ENCODE measurements around the gene ATP2A1. TPM values are rescaled to one million over a fixed set of nuclear protein-coding genes. Genes with fewer than 3 reads are reported as not detected.
A peak's percentile ranks its signal among the peaks of the same experiment; 100 is the strongest.

ATP2A1 gene
- total RNA-seq, 1 donor from 2014 or later = 502 TPM

GRCh38 chr16:28838558-28838918, 39.8 kb upstream of the ATP2A1 start:
- H3K9ac ChIP-seq (ENCODE audit: low read depth in 1 of 3, low read length in 3 of 3) = no peak overlapping the region
- H3K9me3 ChIP-seq (ENCODE audit: control insufficient read depth in 3 of 3, low read length in 3 of 3) = no peaks in the 10 kb centered on the region
- H3K4me1 ChIP-seq (ENCODE audit: control insufficient read depth in 3 of 3, insufficient read depth in 3 of 3, low read length in 3 of 3) = peaks cover 0 to 4% (median 0%) of the 10 kb centered on the region in 3 donors
- H3K4me3 ChIP-seq (ENCODE audit: low read length in 3 of 3) = no peak overlapping the region
- H3K36me3 ChIP-seq (ENCODE audit: control insufficient read depth in 3 of 3, insufficient read depth in 3 of 3, low read length in 3 of 3) = peaks cover 51 to 56% (median 56%) of the 10 kb centered on the region in 3 donors
- H3K27me3 ChIP-seq (ENCODE audit: control insufficient read depth in 3 of 3, insufficient read depth in 3 of 3, low read length in 3 of 3) = no peaks in the 10 kb centered on the region
- no peak overlapping the region for H3K27ac ChIP-seq (ENCODE audit: low read depth, low read length)

- H3K9me3 ChIP-seq (ENCODE audit: control insufficient read depth in 3 of 3, low read length in 3 of 3) = no peaks in the 10 kb centered on the region
Measured at GRCh38 chr16:28839004-28839639, 39.2 kb upstream of the ATP2A1 start.

GRCh38 chr16:28839899-28840298, 38.4 kb upstream of the ATP2A1 start:
- Histone ChIP-seq H3K27me3 (ENCODE audit: control insufficient read depth in 3 of 3, insufficient read depth in 3 of 3, low read length in 3 of 3) (no peaks in the 10 kb centered on the region), H3K4me3 (ENCODE audit: low read length in 3 of 3) (no peak overlapping the region), H3K9me3 (ENCODE audit: control insufficient read depth in 3 of 3, low read length in 3 of 3) (no peaks in the 10 kb centered on the region), H3K27ac (ENCODE audit: low read depth, low read length) (no peak overlapping the region), H3K9ac (ENCODE audit: low read depth in 1 of 3, low read length in 3 of 3) (peak overlapping the region in 1 of 3 donors; percentile 16), H3K4me1 (ENCODE audit: control insufficient read depth in 3 of 3, insufficient read depth in 3 of 3, low read length in 3 of 3) (peaks cover 1 to 10% (median 3%) of the 10 kb centered on the region in 3 donors), H3K36me3 (ENCODE audit: control insufficient read depth in 3 of 3, insufficient read depth in 3 of 3, low read length in 3 of 3) (peaks cover 52 to 56% (median 56%) of the 10 kb centered on the region in 3 donors)

More at GRCh38 chr16:28839004-28839639, 39.2 kb upstream of the ATP2A1 start:
- no peak overlapping the region for H3K9ac ChIP-seq (ENCODE audit: low read depth in 1 of 3, low read length in 3 of 3)
- no peak overlapping the region for H3K4me3 ChIP-seq (ENCODE audit: low read length in 3 of 3)
- no peak overlapping the region for H3K27ac ChIP-seq (ENCODE audit: low read depth, low read length)
- peaks cover 0 to 4% (median 0%) of the 10 kb centered on the region in 3 donors for H3K4me1 ChIP-seq (ENCODE audit: control insufficient read depth in 3 of 3, insufficient read depth in 3 of 3, low read length in 3 of 3)
- H3K36me3 ChIP-seq (ENCODE audit: control insufficient read depth in 3 of 3, insufficient read depth in 3 of 3, low read length in 3 of 3) = peaks cover 52 to 56% (median 56%) of the 10 kb centered on the region in 3 donors
- no peaks in the 10 kb centered on the region for H3K27me3 ChIP-seq (ENCODE audit: control insufficient read depth in 3 of 3, insufficient read depth in 3 of 3, low read length in 3 of 3)

- Histone ChIP-seq H3K4me1 (ENCODE audit: control insufficient read depth in 3 of 3, insufficient read depth in 3 of 3, low read length in 3 of 3) (peaks cover 18 to 32% (median 21%) of the 10 kb centered on the region in 3 donors), H3K9ac (ENCODE audit: low read depth in 1 of 3, low read length in 3 of 3) (no peak overlapping the region), H3K4me3 (ENCODE audit: low read length in 3 of 3) (no peak overlapping the region), H3K36me3 (ENCODE audit: control insufficient read depth in 3 of 3, insufficient read depth in 3 of 3, low read length in 3 of 3) (peaks cover 37 to 40% (median 38%) of the 10 kb centered on the region in 3 donors), H3K27ac (ENCODE audit: low read depth, low read length) (no peak overlapping the region), H3K9me3 (ENCODE audit: control insufficient read depth in 3 of 3, low read length in 3 of 3) (no peaks in the 10 kb centered on the region), H3K27me3 (ENCODE audit: control insufficient read depth in 3 of 3, insufficient read depth in 3 of 3, low read length in 3 of 3) (no peaks in the 10 kb centered on the region)
Measured at GRCh38 chr16:28842696-28843095, 35.6 kb upstream of the ATP2A1 start.

GRCh38 chr16:28843766-28844165, 34.5 kb upstream of the ATP2A1 start:
- Histone ChIP-seq H3K9me3 (ENCODE audit: control insufficient read depth in 3 of 3, low read length in 3 of 3) (no peaks in the 10 kb centered on the region), H3K36me3 (ENCODE audit: control insufficient read depth in 3 of 3, insufficient read depth in 3 of 3, low read length in 3 of 3) (peaks cover 35% of the 10 kb centered on the region in 3 donors)

GRCh38 chr16:28844226-28844885, 33.9 kb upstream of the ATP2A1 start:
- Histone ChIP-seq H3K27ac (ENCODE audit: low read depth, low read length) (no peak overlapping the region), H3K4me1 (ENCODE audit: control insufficient read depth in 3 of 3, insufficient read depth in 3 of 3, low read length in 3 of 3) (peaks cover 18 to 27% (median 21%) of the 10 kb centered on the region in 3 donors), H3K36me3 (ENCODE audit: control insufficient read depth in 3 of 3, insufficient read depth in 3 of 3, low read length in 3 of 3) (peaks cover 33 to 35% (median 35%) of the 10 kb centered on the region in 3 donors), H3K9me3 (ENCODE audit: control insufficient read depth in 3 of 3, low read length in 3 of 3) (no peaks in the 10 kb centered on the region), H3K4me3 (ENCODE audit: low read length in 3 of 3) (no peak overlapping the region), H3K27me3 (ENCODE audit: control insufficient read depth in 3 of 3, insufficient read depth in 3 of 3, low read length in 3 of 3) (no peaks in the 10 kb centered on the region), H3K9ac (ENCODE audit: low read depth in 1 of 3, low read length in 3 of 3) (no peak overlapping the region)

More at GRCh38 chr16:28843766-28844165, 34.5 kb upstream of the ATP2A1 start:
- no peak overlapping the region for H3K4me3 ChIP-seq (ENCODE audit: low read length in 3 of 3)
- H3K27ac ChIP-seq (ENCODE audit: low read depth, low read length) = no peak overlapping the region
- no peak overlapping the region for H3K9ac ChIP-seq (ENCODE audit: low read depth in 1 of 3, low read length in 3 of 3)
- no peaks in the 10 kb centered on the region for H3K27me3 ChIP-seq (ENCODE audit: control insufficient read depth in 3 of 3, insufficient read depth in 3 of 3, low read length in 3 of 3)
- H3K4me1 ChIP-seq (ENCODE audit: control insufficient read depth in 3 of 3, insufficient read depth in 3 of 3, low read length in 3 of 3) = peaks cover 18 to 27% (median 21%) of the 10 kb centered on the region in 3 donors

GRCh38 chr16:28845293-28845692, 33.0 kb upstream of the ATP2A1 start:
- H3K4me3 ChIP-seq (ENCODE audit: low read length in 3 of 3) = peak overlapping the region; percentile 98 to 100 (median 100)
- peak overlapping the region; percentile 98 to 100 (median 99) for H3K9ac ChIP-seq (ENCODE audit: low read depth in 1 of 3, low read length in 3 of 3)
- peak overlapping the region; percentile 86 for H3K27ac ChIP-seq (ENCODE audit: low read depth, low read length)
- H3K36me3 ChIP-seq (ENCODE audit: control insufficient read depth in 3 of 3, insufficient read depth in 3 of 3, low read length in 3 of 3) = peaks cover 33 to 35% (median 35%) of the 10 kb centered on the region in 3 donors
- H3K4me1 ChIP-seq (ENCODE audit: control insufficient read depth in 3 of 3, insufficient read depth in 3 of 3, low read length in 3 of 3) = peaks cover 18 to 27% (median 21%) of the 10 kb centered on the region in 3 donors
- H3K9me3 ChIP-seq (ENCODE audit: control insufficient read depth in 3 of 3, low read length in 3 of 3) = no peaks in the 10 kb centered on the region
- no peaks in the 10 kb centered on the region for H3K27me3 ChIP-seq (ENCODE audit: control insufficient read depth in 3 of 3, insufficient read depth in 3 of 3, low read length in 3 of 3)

GRCh38 chr16:28845761-28846079, 32.6 kb upstream of the ATP2A1 start:
- no peaks in the 10 kb centered on the region for H3K27me3 ChIP-seq (ENCODE audit: control insufficient read depth in 3 of 3, insufficient read depth in 3 of 3, low read length in 3 of 3)
- peak overlapping the region; percentile 86 for H3K27ac ChIP-seq (ENCODE audit: low read depth, low read length)
- peaks cover 18 to 27% (median 21%) of the 10 kb centered on the region in 3 donors for H3K4me1 ChIP-seq (ENCODE audit: control insufficient read depth in 3 of 3, insufficient read depth in 3 of 3, low read length in 3 of 3)
- peaks cover 33 to 35% (median 35%) of the 10 kb centered on the region in 3 donors for H3K36me3 ChIP-seq (ENCODE audit: control insufficient read depth in 3 of 3, insufficient read depth in 3 of 3, low read length in 3 of 3)
- H3K4me3 ChIP-seq (ENCODE audit: low read length in 3 of 3) = peak overlapping the region; percentile 98 to 100 (median 100)
- no peaks in the 10 kb centered on the region for H3K9me3 ChIP-seq (ENCODE audit: control insufficient read depth in 3 of 3, low read length in 3 of 3)
- peak overlapping the region; percentile 98 to 100 (median 99) for H3K9ac ChIP-seq (ENCODE audit: low read depth in 1 of 3, low read length in 3 of 3)

- no peaks in the 10 kb centered on the region for H3K9me3 ChIP-seq (ENCODE audit: control insufficient read depth in 3 of 3, low read length in 3 of 3)
- H3K27ac ChIP-seq (ENCODE audit: low read depth, low read length) = peak within 1 kb of the TSS; percentile 88
- peaks cover 18 to 27% (median 21%) of the 10 kb centered on the region in 3 donors for H3K4me1 ChIP-seq (ENCODE audit: control insufficient read depth in 3 of 3, insufficient read depth in 3 of 3, low read length in 3 of 3)
- peak within 1 kb of the TSS; percentile 98 to 100 (median 99) for H3K9ac ChIP-seq (ENCODE audit: low read depth in 1 of 3, low read length in 3 of 3)
- no peaks in the 10 kb centered on the region for H3K27me3 ChIP-seq (ENCODE audit: control insufficient read depth in 3 of 3, insufficient read depth in 3 of 3, low read length in 3 of 3)
- H3K36me3 ChIP-seq (ENCODE audit: control insufficient read depth in 3 of 3, insufficient read depth in 3 of 3, low read length in 3 of 3) = peaks cover 33 to 35% (median 35%) of the 10 kb centered on the region in 3 donors
- H3K4me3 ChIP-seq (ENCODE audit: low read length in 3 of 3) = peak within 1 kb of the TSS; percentile 98 to 100 (median 100)
Measured at GRCh38 chr16:28846080-28846932, 32.0 kb upstream of the ATP2A1 start, which contains the start of gene TUFM. TUFM (minus strand) TSS chr16:28846348; CDS start chr16:28846269, 79 bp downstream.

All from skeletal muscle tissue (tissue), 4 donors.